Stimulated activated CD8-positive, alpha-beta memory T cell treated with anti-CD3 and anti-CD28 coated beads, Interleukin-2, amount 100 ng/mL, for 1 hour (primary cell): ENCODE data around the gene IGFALS.
A peak's percentile ranks its signal among the peaks of the same experiment; 100 is the strongest.

Experiments used
- DNase-seq, 2 donors: peaks; one replicate each; pipeline ENCODE4 v3.0.0-alpha.2; 2020; ENCODE audit warnings: low read depth in 2 of 2

Gene IGFALS

GRCh38 chr16:1793578-1794220 lies at the start of gene IGFALS:
TSS of gene IGFALS (minus strand) at chr16:1793705. CDS start at chr16:1793652, 53 bp downstream.
- DNase-seq, result no peak

GRCh38 chr16:1839554-1839953 lies 46.0 kb upstream of the IGFALS start:
- no peak for DNase-seq

- DNase-seq, result no peak
These were observed 40.6 kb upstream of the IGFALS start for GRCh38 chr16:1834096-1834495.

- DNase-seq, result no peak
These were observed 39.4 kb upstream of the IGFALS start for GRCh38 chr16:1832838-1833454.

- no peak for DNase-seq
These were observed 37.9 kb upstream of the IGFALS start for GRCh38 chr16:1831186-1832075.

GRCh38 chr16:1830213-1830612 lies 36.7 kb upstream of the IGFALS start:
- no peak for DNase-seq

GRCh38 chr16:1828645-1829410 lies 35.3 kb upstream of the IGFALS start:
- no peak for DNase-seq

GRCh38 chr16:1826691-1827573 lies 33.4 kb upstream of the IGFALS start, which contains the start of the genes FAHD1 and HAGH:
TSS of gene FAHD1 (plus strand) at chr16:1827206. CDS start at chr16:1827239, 33 bp downstream.
TSS of gene HAGH (minus strand) at chr16:1826825. CDS start at chr16:1826787, 38 bp downstream.
- peak; percentile 78 to 82 for DNase-seq

GRCh38 chr16:1825864-1826690 lies 32.6 kb upstream of the IGFALS start:
- DNase-seq, result peak; percentile 35 to 55

- no peak for DNase-seq
These were observed 31.9 kb upstream of the IGFALS start for GRCh38 chr16:1825381-1825863.

- DNase-seq, result no peak
These were observed 30.3 kb upstream of the IGFALS start for GRCh38 chr16:1823821-1824220.

- no peak for DNase-seq
These were observed 29.3 kb upstream of the IGFALS start for GRCh38 chr16:1822801-1823200.

GRCh38 chr16:1821861-1822611 lies 28.5 kb upstream of the IGFALS start:
- DNase-seq, result no peak

- DNase-seq, result no peak
These were observed 27.4 kb upstream of the IGFALS start for GRCh38 chr16:1820946-1821290.

- no peak for DNase-seq
These were observed 26.8 kb upstream of the IGFALS start for GRCh38 chr16:1820096-1820945.

- DNase-seq, result no peak
These were observed 26.1 kb upstream of the IGFALS start for GRCh38 chr16:1819611-1820010.

GRCh38 chr16:1818873-1819525 lies 25.5 kb upstream of the IGFALS start:
- no peak for DNase-seq
